Loucy (cell line): ENCODE results near the gene BOD1L1.

Experiments
- EZH2phosphoT487 ChIP-seq: fragments of 200-600 bp; IDR thresholded peaks from 2 replicates; pipeline ENCODE4 v1.6.1; 2018; ENCODE audit warnings: antibody characterized with exemption, mild to moderate bottlenecking, moderate library complexity, borderline replicate concordance
- TF ChIP-seq, protein P1 (sequence below): fragments of 200-600 bp; sonication (generic); conservative IDR thresholded peaks from 2 replicates; pipeline ENCODE4 v1.5.1; 2014; ENCODE audit warnings: mild to moderate bottlenecking, antibody characterized with exemption, low read length

DNA sequence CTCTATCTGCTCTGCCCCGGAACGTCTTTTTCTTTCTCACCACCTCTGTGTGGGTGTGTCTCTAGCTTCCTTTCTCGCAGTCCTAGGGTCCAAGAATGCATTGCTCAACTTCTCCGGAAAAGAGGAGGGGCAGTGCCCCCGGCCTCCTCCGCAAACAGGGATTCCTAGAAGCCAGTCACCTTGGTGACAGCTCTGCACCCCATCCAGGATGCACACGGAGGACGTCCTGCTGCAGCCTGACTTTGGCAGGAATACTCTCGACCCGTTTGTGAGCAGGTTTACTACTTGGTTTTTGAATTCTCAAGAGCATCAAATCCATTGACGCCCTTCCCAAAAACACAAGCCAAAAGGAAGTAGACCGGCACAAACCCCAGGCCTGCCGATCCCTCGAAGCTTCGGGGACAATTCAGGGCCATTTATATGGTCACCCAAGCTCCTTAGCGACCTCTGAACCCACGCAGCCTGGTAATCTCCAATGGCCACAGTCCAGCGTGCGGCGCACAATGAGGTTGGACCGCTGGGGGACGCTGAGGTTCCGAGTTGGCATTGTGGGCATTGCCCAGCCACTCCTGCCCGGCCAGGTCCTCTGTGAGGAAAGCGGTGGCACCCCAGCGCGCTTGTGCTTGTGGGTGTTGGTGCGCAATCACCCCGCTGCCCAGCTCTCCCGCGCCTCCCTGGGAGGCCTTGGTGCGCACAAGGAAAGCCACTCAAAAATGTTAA lies 93.0 kb downstream of the BOD1L1 start:
- TF ChIP-seq, protein P1, sequence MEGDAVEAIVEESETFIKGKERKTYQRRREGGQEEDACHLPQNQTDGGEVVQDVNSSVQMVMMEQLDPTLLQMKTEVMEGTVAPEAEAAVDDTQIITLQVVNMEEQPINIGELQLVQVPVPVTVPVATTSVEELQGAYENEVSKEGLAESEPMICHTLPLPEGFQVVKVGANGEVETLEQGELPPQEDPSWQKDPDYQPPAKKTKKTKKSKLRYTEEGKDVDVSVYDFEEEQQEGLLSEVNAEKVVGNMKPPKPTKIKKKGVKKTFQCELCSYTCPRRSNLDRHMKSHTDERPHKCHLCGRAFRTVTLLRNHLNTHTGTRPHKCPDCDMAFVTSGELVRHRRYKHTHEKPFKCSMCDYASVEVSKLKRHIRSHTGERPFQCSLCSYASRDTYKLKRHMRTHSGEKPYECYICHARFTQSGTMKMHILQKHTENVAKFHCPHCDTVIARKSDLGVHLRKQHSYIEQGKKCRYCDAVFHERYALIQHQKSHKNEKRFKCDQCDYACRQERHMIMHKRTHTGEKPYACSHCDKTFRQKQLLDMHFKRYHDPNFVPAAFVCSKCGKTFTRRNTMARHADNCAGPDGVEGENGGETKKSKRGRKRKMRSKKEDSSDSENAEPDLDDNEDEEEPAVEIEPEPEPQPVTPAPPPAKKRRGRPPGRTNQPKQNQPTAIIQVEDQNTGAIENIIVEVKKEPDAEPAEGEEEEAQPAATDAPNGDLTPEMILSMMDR, result no peak
- TF ChIP-seq EZH2phosphoT487, result no peak
